CD4-positive, alpha-beta T cell treated with Interferon gamma for 1 hour (primary cell): ENCODE results near the gene RBM12.
A peak's percentile ranks its signal among the peaks of the same experiment; 100 is the strongest.

Source experiments
- DNase-seq: peaks from one replicate; pipeline ENCODE4 v3.0.0-alpha.2; 2020

The RBM12 gene

GRCh38 chr20:35618263-35619131 lies 46.2 kb downstream of the RBM12 start:
- DNase-seq: no peak

DNA sequence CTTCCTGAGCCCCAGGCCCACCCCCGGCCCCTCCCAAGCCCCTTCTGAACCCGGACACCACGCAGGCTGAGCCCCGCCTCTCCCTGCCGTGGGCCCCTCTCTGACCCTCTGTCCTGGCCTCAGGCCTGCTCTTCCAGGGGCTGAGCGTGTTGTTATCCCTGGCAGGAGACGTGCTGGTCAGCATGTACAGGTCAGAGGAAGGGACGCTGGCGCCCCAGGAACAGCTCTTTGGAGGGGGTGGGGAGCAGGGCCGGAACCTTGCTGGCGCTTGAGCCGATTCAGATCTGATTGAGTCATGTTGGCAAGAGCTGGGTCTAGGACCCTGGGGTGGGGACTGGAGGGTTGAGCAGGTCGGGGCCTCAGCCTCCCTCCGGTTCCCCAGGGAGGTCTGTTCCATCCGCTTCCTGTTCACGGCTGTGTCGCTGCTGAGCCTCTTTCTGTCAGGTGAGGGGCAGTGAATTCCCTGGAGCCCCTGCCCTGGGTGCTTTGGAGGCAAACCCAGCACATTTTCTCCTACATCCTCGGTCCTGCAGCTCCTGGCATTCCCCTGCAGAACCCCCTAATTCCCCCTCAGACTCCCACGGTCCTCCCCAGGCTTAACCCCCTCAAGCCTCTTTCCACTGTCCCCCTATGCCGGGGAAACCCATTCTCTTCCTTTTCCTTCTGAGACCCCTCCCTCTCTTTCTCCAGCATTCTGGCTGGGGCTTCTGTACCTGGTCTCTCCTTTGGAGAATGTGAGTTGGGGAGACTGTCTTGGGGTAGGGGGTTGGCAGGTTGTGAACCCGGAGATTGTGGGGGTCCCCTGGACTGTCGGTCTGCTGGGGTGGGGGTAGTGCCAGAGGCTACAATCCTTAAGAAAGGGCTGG lies 47.1 kb downstream of the RBM12 start:
- peak; percentile 42 for DNase-seq

- peak; percentile 58 for DNase-seq
Measured at GRCh38 chr20:35616465-35617396, 48.0 kb downstream of the RBM12 start.

- peak; percentile 100 for DNase-seq
Measured at GRCh38 chr20:35615667-35616464, 48.8 kb downstream of the RBM12 start, which contains the start of gene SPAG4. TSS of gene SPAG4 (plus strand) at chr20:35615829. CDS start at chr20:35616004, 175 bp downstream.

- no peak for DNase-seq
Measured at GRCh38 chr20:35611482-35611881, 53.2 kb downstream of the RBM12 start.

DNA sequence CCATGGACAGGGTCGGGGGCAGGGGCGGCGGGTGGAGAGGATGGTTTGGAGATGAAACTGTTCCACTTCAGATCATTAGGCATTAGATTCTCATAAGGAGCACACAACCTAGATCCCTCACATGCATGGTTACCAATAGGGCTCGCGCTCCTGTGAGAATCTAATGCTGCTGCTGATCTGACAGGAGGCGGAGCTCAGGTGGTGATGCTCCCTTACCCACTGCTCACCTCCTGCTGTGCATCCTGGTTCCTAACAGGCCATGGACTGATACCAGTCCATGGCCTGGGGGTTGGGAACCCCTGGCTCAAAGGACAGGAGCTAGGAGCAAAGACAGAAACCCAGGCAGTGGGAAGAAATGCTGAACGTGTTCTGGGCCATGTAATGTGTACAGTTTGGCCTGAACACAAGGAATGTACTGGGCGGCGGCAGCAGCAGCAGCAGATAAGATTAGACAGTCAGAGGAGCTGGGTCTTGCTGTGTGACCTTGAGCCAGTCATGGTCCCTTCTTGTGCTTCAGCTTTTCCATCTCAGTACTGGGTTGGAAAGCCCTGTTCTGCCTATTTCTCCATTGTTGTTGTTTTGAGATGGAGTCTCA lies 53.8 kb downstream of the RBM12 start:
- DNase-seq: no peak

- no peak for DNase-seq
Measured at GRCh38 chr20:35607003-35607735, 57.5 kb downstream of the RBM12 start.

- no peak for DNase-seq
Measured at GRCh38 chr20:35606127-35606526, 58.6 kb downstream of the RBM12 start.

DNA sequence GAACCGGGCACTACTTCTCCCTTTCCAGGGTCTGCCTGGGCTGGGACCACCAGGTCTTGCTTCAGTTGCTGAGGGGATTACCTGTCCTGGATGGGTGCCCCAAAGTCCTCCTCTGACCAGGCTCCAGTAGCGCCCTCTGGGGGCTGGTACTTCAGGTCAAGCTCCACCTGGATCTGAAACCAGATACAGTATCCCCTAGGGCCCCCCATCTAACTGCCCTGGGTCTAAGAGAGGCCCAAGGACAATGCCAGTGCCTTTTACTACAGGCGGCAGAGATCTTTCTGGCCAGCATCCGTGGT lies 60.3 kb downstream of the RBM12 start:
- DNase-seq: no peak

DNA sequence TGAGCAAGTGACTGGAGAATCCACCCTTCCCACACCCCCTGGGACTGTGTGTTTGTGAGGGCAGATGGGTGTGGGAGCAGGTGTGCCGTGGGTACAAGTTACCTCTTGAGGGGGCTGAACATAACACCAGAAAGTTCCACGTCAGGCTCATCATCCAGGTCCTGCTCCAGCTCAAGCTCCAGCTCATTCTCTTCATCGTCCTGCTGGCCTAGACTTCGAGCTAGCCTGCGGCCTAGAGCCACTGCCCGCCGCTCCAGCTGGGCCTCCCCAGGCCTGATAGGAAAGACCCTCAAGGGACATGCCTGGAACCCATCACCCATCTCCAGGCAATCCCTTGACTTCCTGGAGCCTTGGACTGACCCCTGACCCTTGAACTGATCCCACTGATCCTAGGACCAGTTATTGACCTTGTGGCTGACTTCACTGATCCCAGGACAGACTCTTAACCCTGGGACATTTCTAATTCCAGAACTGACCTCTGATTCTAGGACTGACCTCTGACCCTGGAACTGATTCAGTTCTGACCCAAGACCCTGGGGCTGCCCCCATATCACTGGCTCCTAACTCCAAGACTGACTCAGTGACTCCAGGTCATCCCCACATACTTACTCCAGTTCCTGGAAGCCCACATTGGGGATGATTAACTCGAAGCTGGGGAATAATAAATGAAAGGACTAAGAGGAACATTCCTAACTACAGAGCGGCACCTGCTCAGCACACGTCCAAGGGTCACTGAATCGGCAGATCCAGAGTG lies 60.8 kb downstream of the RBM12 start:
- DNase-seq: no peak

GRCh38 chr20:35602851-35603495 lies 61.7 kb downstream of the RBM12 start:
- DNase-seq: no peak

GRCh38 chr20:35601990-35602389 lies 62.7 kb downstream of the RBM12 start:
- DNase-seq: no peak

- DNase-seq: peak; percentile 80
Measured at GRCh38 chr20:35600993-35601973, 63.4 kb downstream of the RBM12 start.

DNA sequence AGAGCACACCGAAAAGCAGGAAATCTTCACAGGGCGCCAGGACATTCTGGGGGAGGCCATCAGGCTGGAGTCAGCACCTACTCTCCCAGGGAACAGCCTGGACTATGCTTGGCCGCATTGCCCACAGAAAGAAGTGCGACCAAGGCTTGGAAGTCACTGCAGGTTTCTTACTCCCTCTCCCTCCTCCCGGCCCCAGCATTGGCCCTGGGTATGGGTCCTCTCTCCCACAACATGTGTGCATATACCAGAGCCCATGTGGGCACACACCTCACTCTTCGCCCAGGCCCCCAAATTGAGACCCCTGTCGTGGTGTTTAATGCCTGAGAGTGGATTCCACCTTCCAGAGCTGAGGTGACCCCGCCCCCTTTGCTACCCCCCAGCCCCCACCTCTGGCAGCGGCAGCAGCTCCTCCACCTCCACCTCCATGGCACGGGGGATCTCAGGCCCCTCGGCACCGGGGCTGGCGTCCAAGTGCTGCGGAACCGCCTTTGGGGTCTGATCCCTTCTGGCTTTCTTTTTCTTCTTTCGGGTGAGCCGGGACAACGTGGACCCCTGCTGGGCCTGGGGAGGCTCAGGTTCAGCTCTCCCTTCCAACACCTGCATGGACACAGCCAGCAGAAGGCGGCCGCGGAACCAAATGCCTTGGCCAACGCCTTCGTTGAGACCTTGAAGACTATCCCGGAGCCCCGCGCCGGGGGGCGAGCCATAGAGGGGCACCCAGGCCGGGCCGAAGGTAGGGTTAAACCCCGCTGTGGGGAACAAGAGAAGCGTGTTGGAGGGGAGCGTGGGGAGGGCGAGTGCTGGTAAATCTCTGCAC lies 64.3 kb downstream of the RBM12 start:
- DNase-seq: no peak

- DNase-seq: no peak
Measured at GRCh38 chr20:35599776-35600120, 65.0 kb downstream of the RBM12 start.
